Right lobe of liver (tissue), 4 donors: ENCODE measurements around the gene ACADSB.

Experiments
- POLR2A ChIP-seq: fragments of 450-650 bp; IDR thresholded peaks from one replicate; pipeline ENCODE4 v1.6.1; 2017; ENCODE audit warnings: antibody characterized with exemption, mild to moderate bottlenecking
- TF ChIP-seq, protein P1 (sequence below), 4 donors: fragments of 200-600 bp in 3 of 4; fragments of 450-650 bp in 1 of 4; IDR thresholded peaks; one replicate each; pipeline versions ENCODE4 v1.5.1 to v1.8.0; 2016 to 2022; ENCODE audit warnings: antibody characterized with exemption in 4 of 4, mild to moderate bottlenecking in 2 of 4
- donor health status: DM: no; HTN: no; CAD: no.
- donor health status: DM: no; HTN: no; CAD: no.
- donor health status: DM: no; HTN: yes; CAD: no.

DNA sequence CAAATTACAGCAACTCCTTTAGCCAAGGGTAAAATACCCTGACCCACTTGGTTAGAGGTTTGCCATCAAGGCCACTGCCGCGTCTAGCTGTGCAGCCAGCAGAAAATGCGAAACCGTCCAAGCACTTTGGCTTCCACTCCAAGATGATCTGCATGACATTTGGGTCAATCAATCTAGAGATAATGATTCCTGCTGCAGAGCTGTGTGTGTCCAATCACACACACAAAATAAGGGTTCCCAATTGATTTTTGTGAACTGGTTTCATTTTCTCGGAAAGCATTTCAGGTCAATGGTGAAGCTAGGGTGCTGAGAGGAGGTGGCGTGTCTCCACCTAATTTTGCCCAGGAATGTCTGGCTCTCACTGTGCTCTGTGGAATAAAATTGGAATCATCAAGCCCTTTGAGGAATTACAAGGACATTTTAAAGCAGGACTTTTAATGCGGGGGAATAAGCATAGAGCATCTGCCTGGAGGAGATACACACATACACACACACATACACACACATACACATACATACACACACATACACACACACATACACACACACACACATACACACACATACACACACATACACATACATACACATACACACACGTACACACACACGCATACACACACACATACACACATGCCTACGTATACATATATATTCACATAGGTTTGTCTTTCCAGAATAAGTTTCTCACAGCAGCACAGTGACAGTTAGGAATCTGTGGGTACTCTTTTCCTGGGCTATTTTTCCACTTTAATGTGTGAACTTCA is 59.5 kb downstream of the ACADSB start:
- no peak for TF ChIP-seq POLR2A
- TF ChIP-seq, protein P1, sequence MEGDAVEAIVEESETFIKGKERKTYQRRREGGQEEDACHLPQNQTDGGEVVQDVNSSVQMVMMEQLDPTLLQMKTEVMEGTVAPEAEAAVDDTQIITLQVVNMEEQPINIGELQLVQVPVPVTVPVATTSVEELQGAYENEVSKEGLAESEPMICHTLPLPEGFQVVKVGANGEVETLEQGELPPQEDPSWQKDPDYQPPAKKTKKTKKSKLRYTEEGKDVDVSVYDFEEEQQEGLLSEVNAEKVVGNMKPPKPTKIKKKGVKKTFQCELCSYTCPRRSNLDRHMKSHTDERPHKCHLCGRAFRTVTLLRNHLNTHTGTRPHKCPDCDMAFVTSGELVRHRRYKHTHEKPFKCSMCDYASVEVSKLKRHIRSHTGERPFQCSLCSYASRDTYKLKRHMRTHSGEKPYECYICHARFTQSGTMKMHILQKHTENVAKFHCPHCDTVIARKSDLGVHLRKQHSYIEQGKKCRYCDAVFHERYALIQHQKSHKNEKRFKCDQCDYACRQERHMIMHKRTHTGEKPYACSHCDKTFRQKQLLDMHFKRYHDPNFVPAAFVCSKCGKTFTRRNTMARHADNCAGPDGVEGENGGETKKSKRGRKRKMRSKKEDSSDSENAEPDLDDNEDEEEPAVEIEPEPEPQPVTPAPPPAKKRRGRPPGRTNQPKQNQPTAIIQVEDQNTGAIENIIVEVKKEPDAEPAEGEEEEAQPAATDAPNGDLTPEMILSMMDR (IDR thresholded peaks at IDR 0.05): no peak
